Mucosa of descending colon (tissue), 3 donors: ENCODE results near the gene FEZF1. TPM values are rescaled to one million over a fixed set of nuclear protein-coding genes. Genes with fewer than 3 reads are reported as not detected.

Experiments used
- ATAC-seq: fragments of 200-7000 bp; cut with Tn5 transposase; one replicate; pipeline ENCODE4 v1.9.1; 2020; ENCODE audit warnings: mild to moderate bottlenecking, moderate library complexity
- DNase-seq, 3 donors: peaks; one replicate each; pipeline ENCODE4 v3.0.0-alpha.2; 2020
- H3K36me3 ChIP-seq: fragments of 200-600 bp; one replicate; pipeline ENCODE4 v1.8.0; 2021; ENCODE audit warnings: low read depth, mild to moderate bottlenecking
- H3K4me1 ChIP-seq: fragments of 200-600 bp; one replicate; pipeline ENCODE4 v1.8.0; 2021; ENCODE audit warnings: low read depth, mild to moderate bottlenecking
- H3K4me3 ChIP-seq: fragments of 200-600 bp; one replicate; pipeline ENCODE4 v1.8.0; 2021; ENCODE audit warnings: mild to moderate bottlenecking
- H3K9me3 ChIP-seq: fragments of 200-600 bp; one replicate; pipeline ENCODE4 v1.8.0; 2021; ENCODE audit warnings: mild to moderate bottlenecking
- CTCF ChIP-seq: fragments of 200-600 bp; IDR thresholded peaks from one replicate; pipeline ENCODE4 v1.8.0; 2022; ENCODE audit warnings: antibody characterized with exemption, mild to moderate bottlenecking
- intact Hi-C, 2 donors: fragments of 100-400 bp; cut with DNase I in 1 of 2; cut with micrococcal nuclease in 1 of 2; formaldehyde crosslinking; loops; one replicate each; pipeline versions ENCODE4 v1.11.0 to v1.11.1; 2022; cut with DNase I, micrococcal nuclease
- total RNA-seq, 3 donors: library from RNA; stranded (reverse); fragmentation: NEBNext Ultra II Directional in 2 of 3; extraction: Animal tissue kit (Norgen Biotek cat#: 25700) in 2 of 3; gene quantifications; one replicate each; pipeline versions ENCODE4 v1.2.1 to v1.2.4, GENCODE V29; 2021 to 2023
- donor health status: DM: no; HTN: no; CAD: no; lungs with moderate emphysema.
- donor health status: DM: no; HTN: no; CAD: no.
- donor health status: DM: no; HTN: yes; CAD: no.

Gene FEZF1
- total RNA-seq, 3 donors from 2014 or later = not detected

GRCh38 chr7:122311050-122311700 is 6.6 kb upstream of the FEZF1 start:
- ATAC-seq = no peak

GRCh38 chr7:122310119-122311021 is 5.8 kb upstream of the FEZF1 start:
- H3K4me1 ChIP-seq = peaks cover 21% of the 10 kb centered on the region
- TF ChIP-seq CTCF = no peak
- intact Hi-C loops = no loop called here
- DNase-seq = peak in 1 of 3 donors; percentile 23
- H3K36me3 ChIP-seq = no peaks in the 10 kb centered on the region
- H3K9me3 ChIP-seq = no peaks in the 10 kb centered on the region
- no peak overlapping the region for H3K4me3 ChIP-seq
- ATAC-seq = peak; percentile 16

More at GRCh38 chr7:122311050-122311700, 6.6 kb upstream of the FEZF1 start:
- no peak for TF ChIP-seq CTCF
- intact Hi-C loops = no loop called here
- no peak overlapping the region for H3K4me3 ChIP-seq
- DNase-seq = no peak
- no peaks in the 10 kb centered on the region for H3K9me3 ChIP-seq
- H3K4me1 ChIP-seq = peaks cover 13% of the 10 kb centered on the region
- no peaks in the 10 kb centered on the region for H3K36me3 ChIP-seq

GRCh38 chr7:122309421-122309820 is 4.9 kb upstream of the FEZF1 start:
- no peak for TF ChIP-seq CTCF
- H3K9me3 ChIP-seq = no peaks in the 10 kb centered on the region
- peaks cover 25% of the 10 kb centered on the region for H3K4me1 ChIP-seq
- intact Hi-C loops = no loop called here
- DNase-seq (no peak), ATAC-seq (no peak)
- no peak overlapping the region for H3K4me3 ChIP-seq
- no peaks in the 10 kb centered on the region for H3K36me3 ChIP-seq

- no peak for TF ChIP-seq CTCF
- peaks cover 29% of the 10 kb centered on the region for H3K4me1 ChIP-seq
- H3K36me3 ChIP-seq = no peaks in the 10 kb centered on the region
- ATAC-seq = no peak
- no peak for DNase-seq
- H3K4me3 ChIP-seq = no peak overlapping the region
- intact Hi-C loops = no loop called here
- no peaks in the 10 kb centered on the region for H3K9me3 ChIP-seq
Measured at GRCh38 chr7:122307228-122307621, 2.7 kb upstream of the FEZF1 start.

GRCh38 chr7:122306320-122307227 is 2.0 kb upstream of the FEZF1 start:
- Histone ChIP-seq H3K4me3 (no peak overlapping the region), H3K4me1 (peaks cover 29% of the 10 kb centered on the region), H3K9me3 (no peaks in the 10 kb centered on the region), H3K36me3 (no peaks in the 10 kb centered on the region)
- no peak for ATAC-seq
- no peak for DNase-seq
- intact Hi-C loops = no loop called here
- no peak for TF ChIP-seq CTCF
